AG10803 (cell line): ENCODE measurements around the gene KRT1.

Experiments used
- DNase-seq: peaks from one replicate; pipeline ENCODE4 v3.0.0; 2010; ENCODE audit warnings: low read depth
- H3K4me3 ChIP-seq: 2 replicates; pipeline ENCODE4 v1.5.1; 2011; ENCODE audit warnings: mild to moderate bottlenecking, low read length, control low read depth
- TF ChIP-seq, protein P1 (sequence below): conservative IDR thresholded peaks from 2 replicates; pipeline ENCODE4 v1.5.1; 2011; ENCODE audit warnings: mild to moderate bottlenecking, low read length, control low read depth, inconsistent platforms

The KRT1 gene

DNA sequence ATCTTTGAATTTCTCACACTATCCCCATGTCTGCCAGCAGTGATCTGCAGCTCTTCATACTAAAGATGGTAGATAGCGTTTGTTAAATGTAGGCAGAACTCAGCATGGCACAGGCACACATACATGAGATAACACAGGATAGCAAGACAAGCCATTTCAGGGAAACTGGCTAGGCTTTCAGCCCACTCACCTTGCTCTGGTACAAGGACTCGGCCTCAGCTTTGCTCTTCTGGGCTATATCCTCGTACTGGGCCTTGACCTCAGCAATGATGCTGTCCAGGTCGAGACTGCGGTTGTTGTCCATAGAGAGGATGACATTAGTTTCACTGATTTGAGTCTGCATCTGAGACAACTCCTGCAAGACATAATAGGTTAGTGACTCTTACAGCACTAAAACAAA is 3.1 kb downstream of the KRT1 start:
- DNase-seq, result no peak
- H3K4me3 ChIP-seq, result no peak overlapping the region
- TF ChIP-seq, protein P1, sequence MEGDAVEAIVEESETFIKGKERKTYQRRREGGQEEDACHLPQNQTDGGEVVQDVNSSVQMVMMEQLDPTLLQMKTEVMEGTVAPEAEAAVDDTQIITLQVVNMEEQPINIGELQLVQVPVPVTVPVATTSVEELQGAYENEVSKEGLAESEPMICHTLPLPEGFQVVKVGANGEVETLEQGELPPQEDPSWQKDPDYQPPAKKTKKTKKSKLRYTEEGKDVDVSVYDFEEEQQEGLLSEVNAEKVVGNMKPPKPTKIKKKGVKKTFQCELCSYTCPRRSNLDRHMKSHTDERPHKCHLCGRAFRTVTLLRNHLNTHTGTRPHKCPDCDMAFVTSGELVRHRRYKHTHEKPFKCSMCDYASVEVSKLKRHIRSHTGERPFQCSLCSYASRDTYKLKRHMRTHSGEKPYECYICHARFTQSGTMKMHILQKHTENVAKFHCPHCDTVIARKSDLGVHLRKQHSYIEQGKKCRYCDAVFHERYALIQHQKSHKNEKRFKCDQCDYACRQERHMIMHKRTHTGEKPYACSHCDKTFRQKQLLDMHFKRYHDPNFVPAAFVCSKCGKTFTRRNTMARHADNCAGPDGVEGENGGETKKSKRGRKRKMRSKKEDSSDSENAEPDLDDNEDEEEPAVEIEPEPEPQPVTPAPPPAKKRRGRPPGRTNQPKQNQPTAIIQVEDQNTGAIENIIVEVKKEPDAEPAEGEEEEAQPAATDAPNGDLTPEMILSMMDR, result no peak

DNA sequence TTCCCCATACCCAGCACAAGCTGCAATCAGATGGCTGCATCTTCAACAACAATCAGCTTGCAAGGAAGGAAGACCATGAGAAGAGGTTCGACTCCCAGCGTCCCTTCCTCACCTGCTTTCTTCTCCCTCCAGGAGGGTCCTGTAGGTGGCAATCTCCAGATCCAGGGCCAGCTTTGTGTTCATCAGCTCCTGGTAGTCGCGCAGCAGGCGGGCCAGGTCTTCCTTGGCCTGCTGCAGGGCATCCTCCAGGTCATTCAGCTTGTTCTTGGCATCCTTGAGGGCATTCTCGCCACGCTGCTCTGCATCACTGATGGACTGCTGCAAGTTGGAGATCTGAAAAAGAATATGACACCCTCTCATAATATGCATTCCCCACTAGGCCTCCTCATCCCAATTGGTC is 4.0 kb downstream of the KRT1 start:
- no peak for DNase-seq
- H3K4me3 ChIP-seq, result no peak overlapping the region
- TF ChIP-seq, protein P1, result no peak

DNA sequence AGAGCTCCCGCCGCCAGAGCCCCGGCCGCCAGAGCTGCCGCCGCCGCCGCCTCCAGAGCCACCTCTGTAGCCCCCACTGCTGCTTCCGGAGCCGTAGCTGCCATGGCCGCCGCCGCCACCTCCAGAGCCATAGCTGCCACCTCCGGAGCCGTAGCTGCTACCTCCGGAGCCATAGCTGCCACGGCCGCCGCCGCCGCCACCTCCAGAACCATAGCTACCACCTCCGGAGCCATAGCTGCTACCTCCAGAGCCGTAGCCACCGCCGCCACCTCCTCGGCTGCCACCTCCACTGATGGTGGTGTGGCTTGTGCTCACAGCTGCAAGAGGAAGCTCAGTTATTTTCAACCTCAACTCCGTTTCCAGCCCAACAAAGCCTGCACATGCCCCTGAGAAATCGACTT is 4.9 kb downstream of the KRT1 start:
- H3K4me3 ChIP-seq, result no peak overlapping the region
- TF ChIP-seq, protein P1, result no peak
- DNase-seq, result no peak

DNA sequence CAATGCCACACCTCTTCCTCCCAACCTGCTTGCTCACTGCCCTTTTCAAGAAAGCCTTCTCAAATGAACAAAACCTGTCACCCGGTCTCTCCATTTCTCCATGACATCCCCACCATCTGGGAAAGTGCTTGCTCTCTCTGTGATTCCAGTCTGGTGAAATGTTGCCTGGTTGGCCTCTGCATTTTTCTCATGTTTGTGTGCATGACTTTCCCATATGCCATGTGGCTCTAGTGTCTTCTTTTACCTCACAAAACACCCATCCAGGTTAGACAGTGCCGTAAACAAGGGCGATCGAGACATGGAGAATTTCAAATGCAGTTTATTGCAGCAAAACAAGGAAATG is 5.8 kb downstream of the KRT1 start:
- DNase-seq, result no peak
- no peak overlapping the region for H3K4me3 ChIP-seq
- TF ChIP-seq, protein P1, result no peak

DNA sequence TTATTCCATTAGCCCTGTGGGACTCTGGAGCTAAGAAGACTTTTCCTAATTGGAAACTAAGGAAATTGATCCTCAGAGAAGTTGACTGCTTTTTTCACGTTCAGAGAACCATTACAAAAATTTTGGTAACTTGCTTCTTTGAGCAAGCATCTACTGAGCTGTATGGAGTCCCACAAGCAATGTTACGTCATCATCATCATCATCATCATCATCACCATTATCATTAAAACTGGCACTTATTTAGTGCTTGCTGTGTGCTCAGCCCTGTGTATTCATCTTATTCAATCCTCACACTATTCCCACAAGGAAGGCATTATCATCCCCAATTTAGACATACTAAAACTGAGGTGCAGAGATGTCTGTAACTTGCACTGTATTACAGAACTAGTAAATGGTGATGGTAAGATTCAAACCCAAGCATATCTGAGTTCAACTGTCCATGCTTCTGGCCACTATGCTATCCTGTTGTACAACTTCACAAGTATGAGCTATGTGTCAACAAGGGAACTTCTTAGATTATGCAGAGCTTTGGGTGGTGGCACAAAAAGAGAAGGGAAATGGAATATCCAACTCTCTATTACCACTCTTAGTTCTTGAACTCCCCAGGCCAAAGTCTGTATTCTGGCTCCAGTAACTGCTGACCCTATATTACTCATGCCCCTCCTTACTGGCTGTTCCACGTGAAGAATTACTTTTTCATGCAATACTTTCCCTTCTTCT is 6.3 kb downstream of the KRT1 start:
- H3K4me3 ChIP-seq, result no peak overlapping the region
- TF ChIP-seq, protein P1, result no peak
- no peak for DNase-seq

DNA sequence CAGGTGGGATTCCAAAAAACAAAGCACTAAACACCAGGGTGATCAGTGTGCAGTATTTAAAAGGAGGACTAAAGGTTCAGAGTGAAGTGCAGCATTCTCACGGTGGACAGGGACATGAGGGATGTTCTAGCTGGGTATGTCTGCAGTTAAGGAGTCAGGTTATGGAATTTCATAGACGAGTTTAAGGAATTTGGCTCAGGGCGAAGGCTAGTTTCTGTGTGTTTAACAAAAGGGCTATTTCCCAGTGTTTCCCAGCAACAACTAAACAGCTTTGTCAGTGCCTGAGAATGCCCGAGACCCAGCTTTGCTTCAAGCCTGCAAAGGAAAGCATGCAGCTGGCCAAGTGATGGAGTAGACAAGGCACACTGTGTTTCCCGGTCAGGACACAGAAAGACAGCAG is 7.0 kb downstream of the KRT1 start:
- DNase-seq, result no peak
- no peak overlapping the region for H3K4me3 ChIP-seq
- TF ChIP-seq, protein P1, result no peak

DNA sequence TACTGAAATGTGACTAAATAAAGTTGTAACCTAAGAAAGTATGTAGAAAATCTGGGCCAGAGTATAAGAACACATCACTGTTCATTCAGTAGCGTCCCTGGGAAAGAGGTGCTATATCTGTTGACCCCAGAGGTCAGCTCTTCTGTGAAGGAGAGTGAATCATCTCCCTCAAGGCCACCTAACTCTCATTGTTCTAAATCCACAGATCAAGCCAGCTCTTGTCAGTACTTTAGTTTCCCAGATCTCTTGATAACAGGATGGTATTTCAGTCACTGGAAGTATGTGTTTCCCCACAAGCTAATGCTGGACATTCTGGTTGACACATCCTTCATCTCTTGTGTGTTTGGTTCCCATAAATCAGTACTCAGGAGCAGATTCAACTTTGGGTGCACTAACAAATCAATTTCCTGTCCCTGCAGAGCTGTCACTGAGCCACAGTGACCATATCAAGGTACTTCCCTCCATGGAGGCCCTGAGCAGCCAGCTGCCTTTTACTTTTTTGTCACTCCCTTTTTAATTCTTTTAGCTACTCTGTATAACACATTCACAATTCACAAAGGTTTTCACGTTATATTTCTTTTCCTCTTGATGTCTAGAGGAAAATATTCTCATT is 7.8 kb downstream of the KRT1 start:
- no peak for DNase-seq
- H3K4me3 ChIP-seq, result no peak overlapping the region

More for the DNA sequence above, 7.8 kb downstream of the KRT1 start:
- TF ChIP-seq, protein P1, result no peak
